A673 (cell line): ENCODE results near the gene CHST15.

Source experiments
- EZH2 ChIP-seq: fragments of 200-600 bp; sonication (generic); IDR thresholded peaks from 2 replicates; pipeline ENCODE4 v1.6.1; 2017; ENCODE audit warnings: borderline replicate concordance, low read depth, mild to moderate bottlenecking, mixed read lengths, antibody characterized with exemption, low read length; ENCODE audit not compliant: poor library complexity, severe bottlenecking
- TF ChIP-seq, protein P1 (sequence below): fragments of 300-800, 200-600 bp; sonication (generic); conservative IDR thresholded peaks from 2 replicates; pipeline ENCODE4 v1.5.1; 2017; ENCODE audit warnings: low read depth, mild to moderate bottlenecking, antibody characterized with exemption, low read length, moderate library complexity, mixed read lengths

DNA sequence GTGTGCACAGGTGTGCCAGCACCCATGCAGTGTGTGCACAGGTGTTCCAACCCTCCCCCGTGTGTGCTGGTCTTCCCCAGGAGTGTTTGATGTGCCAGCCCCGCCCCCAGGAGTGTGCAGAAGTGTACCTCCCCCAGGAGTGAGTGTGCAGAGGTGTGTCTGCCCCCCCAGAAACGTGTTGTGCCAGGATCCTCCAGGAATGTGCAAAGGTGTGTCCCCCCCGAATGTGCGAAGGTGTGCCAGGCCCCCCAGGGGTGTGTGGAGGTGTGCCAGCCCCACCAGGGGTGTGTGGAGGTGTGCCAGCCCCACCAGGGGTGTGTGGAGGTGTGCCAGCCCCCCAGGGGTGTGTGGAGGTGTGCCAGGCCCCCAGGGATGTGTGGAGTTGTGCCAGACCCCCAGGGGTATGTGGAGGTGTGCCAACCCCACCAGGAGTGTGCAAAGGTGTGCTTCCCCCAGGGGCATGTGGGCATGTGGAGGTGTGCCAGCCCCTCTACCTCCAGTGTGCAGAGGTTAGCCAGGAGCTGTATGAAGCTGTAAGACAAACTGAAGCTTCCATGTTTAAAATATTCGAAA, 33.2 kb downstream of the CHST15 start:
- TF ChIP-seq, protein P1, sequence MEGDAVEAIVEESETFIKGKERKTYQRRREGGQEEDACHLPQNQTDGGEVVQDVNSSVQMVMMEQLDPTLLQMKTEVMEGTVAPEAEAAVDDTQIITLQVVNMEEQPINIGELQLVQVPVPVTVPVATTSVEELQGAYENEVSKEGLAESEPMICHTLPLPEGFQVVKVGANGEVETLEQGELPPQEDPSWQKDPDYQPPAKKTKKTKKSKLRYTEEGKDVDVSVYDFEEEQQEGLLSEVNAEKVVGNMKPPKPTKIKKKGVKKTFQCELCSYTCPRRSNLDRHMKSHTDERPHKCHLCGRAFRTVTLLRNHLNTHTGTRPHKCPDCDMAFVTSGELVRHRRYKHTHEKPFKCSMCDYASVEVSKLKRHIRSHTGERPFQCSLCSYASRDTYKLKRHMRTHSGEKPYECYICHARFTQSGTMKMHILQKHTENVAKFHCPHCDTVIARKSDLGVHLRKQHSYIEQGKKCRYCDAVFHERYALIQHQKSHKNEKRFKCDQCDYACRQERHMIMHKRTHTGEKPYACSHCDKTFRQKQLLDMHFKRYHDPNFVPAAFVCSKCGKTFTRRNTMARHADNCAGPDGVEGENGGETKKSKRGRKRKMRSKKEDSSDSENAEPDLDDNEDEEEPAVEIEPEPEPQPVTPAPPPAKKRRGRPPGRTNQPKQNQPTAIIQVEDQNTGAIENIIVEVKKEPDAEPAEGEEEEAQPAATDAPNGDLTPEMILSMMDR, result no peak
- no peak for TF ChIP-seq EZH2
